T-helper 1 cell treated with Interleukin-12 subunit alpha and Interleukin-12 subunit beta and Interleukin-4 antibody, amounts not matched to agents 30 ng/mL and 1 ng/mL, for 36 hours (primary cell): ENCODE measurements around the gene CCDC90B. TPM values are rescaled to one million over a fixed set of nuclear protein-coding genes. Genes with fewer than 3 reads are reported as not detected.
"Not testable (repeated sequence)": the region's sequence is repeated elsewhere in the genome, so short reads cannot be mapped to it uniquely, and the experiment has no call there.

Source experiments
- intact Hi-C: fragments of 100-400 bp; cut with micrococcal nuclease; formaldehyde crosslinking; loops from one replicate; pipeline ENCODE4 v1.15.1; 2024
- total RNA-seq: library from RNA; stranded (reverse); gene quantifications from 2 replicates; pipeline ENCODE4 v1.2.3, GENCODE V29; 2022

Gene CCDC90B
- total RNA-seq, 1 donor from 2014 or later: 29.1 TPM

DNA sequence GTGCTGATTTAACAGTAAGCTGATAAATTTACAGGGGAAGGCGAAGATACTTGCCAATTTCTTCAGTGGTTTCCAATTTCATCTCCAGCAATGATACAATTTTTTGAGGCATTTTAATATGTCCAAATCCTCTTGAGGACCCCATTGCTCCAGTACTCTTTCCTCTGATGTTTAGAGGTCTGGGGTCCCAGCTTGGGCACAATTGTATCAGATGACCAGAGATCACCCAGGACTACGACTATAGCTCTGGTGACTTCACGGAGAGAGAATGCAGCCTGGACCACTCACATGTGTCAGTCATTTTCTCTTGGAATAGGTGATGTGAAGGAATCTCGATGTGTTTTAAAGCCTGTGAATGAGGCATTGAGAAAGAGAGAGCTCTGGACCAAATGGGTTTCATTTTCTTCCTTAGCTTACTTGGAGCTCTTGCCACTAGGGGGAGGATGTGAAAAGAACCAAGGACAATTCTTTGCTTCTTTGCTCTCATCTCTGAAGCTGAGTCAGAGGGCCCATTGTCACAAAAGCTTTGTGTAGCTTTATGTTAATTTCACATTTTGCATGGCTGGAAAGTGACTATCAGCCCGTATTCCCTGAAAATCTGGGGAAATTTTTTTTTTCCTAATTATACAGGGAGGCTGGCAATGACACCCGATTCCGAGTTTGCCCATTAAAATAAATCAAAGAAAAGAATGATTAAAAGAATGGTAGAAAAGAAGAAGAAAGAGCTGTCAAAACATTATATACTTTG, 6.7 kb upstream of the CCDC90B start:
- intact Hi-C loops: loop anchor here (1.0 kb wide), 3 partner anchors 431 to 527 kb away; no protein-coding TSS in a partner anchor

DNA sequence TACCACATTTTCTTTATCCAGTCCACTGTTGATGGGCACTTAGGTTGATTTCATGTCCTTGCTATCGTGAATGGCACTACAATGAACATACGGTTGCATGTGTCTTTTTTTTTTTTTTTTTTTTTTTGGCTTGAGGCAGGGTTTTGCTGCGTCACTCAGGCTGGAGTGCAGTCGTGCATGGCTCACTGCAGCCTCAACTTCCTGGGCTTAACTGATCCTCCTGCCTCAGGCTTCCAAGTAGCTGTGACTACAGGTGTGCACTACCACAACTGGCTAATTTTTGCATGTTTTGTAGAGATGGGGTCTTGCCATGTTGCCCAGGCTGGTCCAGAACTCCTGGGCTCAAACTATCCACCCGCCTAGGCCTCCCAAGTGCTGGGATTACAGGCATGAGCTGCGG, 1.5 kb upstream of the CCDC90B start:
- intact Hi-C loops: loop anchor here (2.0 kb wide), 1 partner anchor 171 kb away; no protein-coding TSS in a partner anchor

DNA sequence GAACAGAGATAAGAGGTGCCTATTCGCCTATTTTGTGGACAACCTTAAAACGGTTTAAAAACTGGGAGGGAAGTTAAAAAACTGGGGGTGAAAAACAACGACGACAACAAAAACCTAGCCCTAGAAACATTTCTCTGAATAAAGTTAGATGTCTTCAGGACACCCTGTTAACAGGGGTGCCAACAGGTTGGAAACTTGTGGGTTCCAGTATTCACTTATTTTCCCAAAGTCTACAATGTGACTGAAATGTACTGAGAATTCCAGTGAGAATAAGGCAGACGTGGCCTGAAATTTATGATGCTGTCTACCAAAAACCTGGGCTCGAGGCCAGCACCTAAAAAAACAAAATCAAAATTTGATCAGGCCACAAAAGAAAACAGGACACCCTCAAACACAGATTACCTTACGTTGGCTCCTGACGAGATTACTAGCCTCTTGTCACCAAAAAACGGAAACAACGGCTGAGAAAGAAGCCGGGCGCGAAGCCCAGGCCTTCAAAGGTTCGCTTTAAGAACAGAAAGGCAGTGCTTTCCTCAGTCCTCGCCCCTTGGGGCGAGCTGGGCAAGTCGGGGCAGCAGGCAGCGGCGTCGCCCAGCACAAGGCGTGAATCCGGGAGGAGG, 906 bp downstream of the CCDC90B start:
- intact Hi-C loops: loop anchor here (1.0 kb wide), 2 partner anchors 35 to 123 kb away; no protein-coding TSS in a partner anchor

DNA sequence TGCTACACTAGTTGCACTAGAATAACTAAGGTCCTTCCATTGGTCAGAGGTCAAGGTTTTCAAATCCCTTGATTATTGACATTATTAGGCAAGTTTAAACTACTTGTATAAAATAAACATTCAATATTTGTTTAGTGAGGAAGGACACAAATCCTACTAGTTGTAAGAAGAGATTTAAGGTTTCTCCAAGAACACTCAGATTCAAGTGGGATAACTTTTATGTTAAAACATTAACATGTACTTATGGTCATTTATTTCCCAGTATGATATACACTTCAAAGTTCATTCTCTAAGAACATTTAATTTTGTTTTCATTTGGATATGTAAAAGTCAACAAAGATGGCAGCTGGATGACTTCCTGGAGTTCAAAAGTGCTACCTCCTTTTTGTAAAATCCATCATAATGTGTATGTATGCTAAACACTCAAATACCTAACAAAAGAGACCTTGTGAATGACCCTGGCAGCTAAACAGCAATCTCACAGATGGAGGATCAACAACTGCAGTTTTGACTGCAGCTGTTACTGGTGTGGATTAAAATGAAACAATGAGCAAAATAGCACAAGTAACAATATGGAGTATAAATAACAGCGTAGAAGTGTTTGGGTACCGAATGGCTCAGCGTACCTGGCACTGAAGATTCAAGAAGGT, 1.5 kb downstream of the CCDC90B start:
- intact Hi-C loops: loop anchor here (1.0 kb wide), 2 partner anchors 34 to 122 kb away; no protein-coding TSS in a partner anchor

DNA sequence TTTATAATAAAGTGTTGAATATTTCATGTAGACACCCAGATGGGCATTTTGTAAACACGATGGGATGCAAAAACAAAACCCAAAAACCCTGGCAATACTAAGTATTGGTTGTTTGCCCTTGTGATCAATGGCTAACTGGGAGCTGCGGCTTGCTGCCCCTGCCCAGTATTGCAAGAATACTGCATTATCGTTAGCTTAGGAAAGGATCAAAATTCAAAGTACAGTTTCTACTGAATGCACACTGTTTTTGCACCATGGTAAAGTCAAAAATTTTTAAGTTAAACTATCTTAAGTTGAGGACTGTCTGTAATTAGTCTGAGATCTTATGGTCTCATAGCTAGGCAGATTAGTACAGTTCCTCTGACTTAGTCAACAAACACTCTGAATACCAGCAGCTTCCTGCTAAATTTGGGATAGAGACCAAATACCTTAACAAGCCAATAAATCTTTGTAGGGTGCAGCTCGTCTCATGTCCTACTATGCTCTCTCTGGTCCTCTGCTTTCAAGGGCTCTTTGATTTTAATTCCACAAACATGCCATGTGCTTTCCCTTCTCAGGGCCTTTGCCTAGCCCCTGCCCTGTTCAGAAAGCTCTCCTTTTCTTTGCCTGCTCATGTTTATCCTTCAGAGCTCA, 4.0 kb downstream of the CCDC90B start:
- intact Hi-C loops: no loop called here

DNA sequence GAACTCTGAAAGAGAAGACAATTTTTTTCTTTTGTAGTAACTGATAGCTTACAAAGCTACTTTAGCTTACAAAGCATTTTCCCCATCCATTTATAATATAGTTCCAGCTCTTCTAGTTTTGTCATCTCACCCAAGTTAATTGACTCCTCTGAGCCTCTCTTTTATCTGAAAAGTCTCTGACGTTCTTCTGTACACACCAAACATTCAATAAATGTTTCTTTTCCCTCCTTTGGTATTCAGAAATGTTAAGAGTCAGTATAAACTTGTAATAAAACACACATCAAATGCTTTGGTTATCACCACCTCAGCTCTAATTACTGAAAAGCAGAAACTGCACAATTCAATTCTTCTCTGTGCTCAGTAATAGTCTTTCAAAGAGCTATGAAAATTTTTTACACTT, 5.9 kb downstream of the CCDC90B start:
- intact Hi-C loops: no loop called here

DNA sequence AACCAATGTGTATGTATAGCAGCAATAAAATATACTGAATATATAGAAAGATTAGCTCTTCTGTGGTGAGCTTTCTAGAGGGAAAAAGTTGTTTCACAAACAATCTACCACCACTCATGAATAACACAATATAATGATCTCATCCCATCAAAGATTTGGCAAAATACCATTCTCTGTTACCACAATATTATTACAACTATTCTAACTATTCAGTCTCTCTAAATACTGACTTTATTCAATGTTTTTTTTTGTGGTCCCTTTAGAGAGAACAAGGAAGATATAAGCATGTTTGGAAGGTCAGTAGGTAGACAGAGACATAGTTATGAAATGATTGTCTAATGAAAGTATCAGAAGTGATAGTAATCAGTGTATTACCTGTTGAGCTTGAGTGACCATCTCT, 7.8 kb downstream of the CCDC90B start:
- intact Hi-C loops: no loop called here

DNA sequence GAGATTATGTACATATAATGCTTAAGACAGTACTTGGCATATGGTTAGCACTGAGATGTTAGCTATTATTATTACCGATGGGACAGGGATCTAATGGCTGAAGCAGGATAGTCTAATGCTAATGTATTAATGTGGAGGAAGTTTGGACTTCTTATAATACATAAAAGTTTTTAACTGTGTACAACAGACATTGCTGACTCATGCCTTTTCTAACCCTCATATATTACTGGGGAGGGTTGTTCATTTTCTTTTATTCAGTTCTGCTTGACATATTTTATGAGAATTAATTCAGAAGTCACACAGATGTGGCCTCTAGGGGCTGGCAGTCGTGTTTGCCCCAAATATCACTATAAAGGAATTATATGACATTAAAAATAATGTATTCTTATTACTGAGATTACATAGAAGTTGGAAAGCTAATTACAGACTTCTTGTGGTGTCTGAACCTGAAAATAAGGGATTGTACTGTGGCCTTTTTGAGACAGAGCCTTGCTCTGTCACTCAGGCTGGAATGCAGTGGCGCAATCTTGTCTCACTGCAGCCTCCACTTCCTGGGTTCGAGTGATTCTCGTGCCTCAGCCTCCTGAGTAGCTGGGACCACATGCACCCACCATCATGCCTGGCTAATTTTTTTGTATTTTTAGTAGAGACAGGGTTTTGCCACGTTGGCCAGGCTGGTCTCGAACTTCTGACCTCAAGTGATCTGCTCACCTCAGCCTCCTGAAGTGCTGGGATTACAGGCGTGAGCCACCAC, 10.1 kb downstream of the CCDC90B start:
- intact Hi-C loops: no loop called here

DNA sequence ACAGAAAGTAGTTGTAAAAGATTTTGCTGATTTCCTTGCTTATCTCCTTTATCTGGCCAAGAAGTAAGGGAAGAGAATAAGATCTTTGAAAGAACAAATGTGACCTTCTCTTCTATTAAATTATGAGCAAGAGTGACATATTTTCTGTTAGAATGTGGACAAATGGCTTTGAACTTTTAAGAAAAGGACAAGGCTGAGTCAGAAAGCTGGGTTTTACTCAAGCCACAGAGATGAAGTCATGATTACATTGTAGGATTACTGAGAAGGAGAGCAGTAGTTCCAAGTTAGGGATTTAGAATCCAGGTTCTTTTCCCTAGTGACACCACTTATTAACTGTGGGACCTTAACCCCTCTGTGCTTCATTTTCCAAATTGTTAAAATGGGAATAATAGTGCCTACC, 13.5 kb downstream of the CCDC90B start:
- intact Hi-C loops: no loop called here

DNA sequence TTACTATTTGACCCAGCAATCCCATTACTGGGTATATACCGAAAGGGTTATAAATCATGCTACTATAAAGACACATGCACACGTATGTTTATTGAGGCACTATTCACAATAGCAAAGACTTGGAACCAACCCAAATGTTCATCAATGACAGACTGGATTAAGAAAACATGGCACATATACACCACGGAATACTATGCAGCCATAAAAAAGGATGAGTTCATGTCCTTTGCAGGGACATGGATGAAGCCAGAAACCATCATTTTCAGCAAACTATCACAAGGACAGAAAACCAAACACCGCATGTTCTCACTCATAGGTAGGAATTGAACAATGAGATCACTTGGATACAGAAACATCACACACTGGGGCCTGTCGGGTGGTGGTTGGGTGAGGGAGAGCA, 14.4 kb downstream of the CCDC90B start:
- intact Hi-C loops: loop anchor here (2.0 kb wide), 1 partner anchor 21 kb away; no protein-coding TSS in a partner anchor

DNA sequence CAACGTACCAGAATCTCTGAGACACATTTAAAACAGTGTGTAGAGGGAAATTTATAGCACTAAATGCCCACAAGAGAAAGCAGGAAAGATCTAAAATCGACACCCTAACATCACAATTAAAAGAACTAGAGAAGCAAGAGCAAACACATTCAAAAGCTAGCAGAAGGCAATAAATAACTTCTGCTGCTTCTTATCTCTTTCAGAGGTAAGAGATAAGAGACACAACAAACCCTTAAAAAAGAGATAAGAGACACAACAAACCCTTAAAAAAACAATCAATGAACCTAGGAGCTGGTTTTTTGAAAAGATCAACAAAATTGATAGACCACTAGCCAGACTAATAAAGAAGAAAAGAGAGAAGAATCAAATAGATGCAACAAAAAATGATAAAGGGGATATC, 17.1 kb downstream of the CCDC90B start:
- intact Hi-C loops: not testable (repeated sequence)

DNA sequence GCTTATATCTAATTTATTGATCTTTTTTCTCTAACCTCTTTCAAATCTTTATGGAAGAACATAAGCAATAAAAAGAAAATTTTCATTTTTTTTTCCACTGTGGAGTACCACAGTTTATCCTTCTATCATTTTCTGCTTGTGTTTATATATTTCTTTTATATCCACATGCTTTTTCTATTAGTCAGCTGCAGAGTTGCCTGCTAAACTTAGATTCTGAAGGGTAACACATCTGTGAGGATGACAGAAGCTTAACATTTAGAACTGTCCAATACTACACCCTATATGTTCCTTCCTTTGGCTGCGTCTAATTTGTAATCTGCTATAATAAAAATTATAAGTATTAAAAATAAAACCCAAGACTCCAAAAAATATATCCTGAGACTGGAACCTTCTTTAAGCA, 20.8 kb downstream of the CCDC90B start:
- intact Hi-C loops: no loop called here

DNA sequence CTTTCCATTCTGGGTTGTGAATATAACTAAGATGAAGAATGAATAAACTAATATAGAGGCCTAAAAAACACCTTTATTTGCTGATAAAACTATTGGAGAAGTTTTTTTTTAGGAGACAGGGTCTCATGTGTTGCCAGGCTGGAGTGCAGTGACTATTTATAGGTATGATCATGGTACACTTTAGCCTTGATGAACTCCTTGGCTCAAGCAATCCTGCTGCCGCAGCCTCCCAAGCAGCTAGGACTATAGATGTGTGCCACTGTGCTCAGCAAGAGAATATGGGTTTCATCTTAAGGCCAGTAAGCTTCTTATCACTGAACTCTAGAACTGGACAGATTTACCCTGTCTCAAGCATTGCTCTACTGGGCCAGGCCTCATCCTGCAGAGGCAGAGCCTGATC, 26.6 kb downstream of the CCDC90B start:
- intact Hi-C loops: no loop called here

DNA sequence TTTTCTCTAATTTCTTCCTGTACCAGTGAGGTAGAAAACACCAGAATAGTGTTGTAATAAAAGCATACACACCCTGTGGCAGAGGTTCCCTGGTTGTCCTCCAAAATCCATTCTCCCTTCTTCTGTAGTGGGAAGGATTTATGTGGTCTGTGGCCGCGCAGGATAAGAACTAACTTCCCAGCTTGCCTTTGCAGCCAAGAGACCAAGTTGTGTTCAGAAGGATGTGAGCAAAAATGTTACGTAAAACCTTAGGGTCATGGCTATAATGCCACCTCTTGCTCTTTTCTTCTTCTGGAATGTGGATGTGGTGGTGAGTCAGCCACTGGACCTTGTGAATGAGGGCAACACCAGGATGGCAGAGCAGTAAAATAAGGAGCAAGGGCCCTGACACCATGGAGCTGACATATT, 28.4 kb downstream of the CCDC90B start:
- intact Hi-C loops: no loop called here

DNA sequence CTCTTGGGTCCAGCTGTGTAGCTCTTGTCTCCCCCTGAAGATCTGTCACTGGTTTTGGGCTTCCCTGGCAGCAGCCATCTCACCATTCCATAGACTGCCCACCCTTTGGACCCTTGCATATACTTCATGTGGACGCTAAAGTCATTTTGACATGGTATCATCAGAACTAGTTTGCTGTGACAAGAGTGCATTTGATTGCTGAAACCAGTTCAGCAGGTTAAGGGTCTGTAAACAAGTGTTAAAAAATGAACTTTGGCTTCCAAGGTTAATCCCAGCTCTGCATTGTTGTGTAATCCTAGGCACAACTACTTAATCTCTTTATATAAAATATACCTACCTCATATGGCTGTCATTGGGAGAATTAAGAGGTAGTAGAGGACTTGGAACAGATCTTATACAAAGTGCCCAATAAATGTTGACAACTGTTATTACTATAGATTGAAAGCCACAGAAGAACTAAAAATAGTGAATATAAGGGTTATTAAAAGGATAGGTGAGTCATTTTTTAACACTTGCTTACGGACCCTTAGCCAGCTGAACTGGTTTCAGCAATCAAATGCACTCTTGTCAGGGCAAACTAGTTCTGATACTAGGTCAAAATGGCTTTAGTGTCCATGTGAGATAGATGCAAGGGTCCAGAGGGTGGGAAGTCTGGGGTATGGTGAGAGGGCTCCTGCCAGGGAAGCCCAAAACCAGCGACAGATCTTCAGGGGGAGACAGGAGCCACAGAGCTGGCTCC, 29.4 kb downstream of the CCDC90B start:
- intact Hi-C loops: no loop called here

DNA sequence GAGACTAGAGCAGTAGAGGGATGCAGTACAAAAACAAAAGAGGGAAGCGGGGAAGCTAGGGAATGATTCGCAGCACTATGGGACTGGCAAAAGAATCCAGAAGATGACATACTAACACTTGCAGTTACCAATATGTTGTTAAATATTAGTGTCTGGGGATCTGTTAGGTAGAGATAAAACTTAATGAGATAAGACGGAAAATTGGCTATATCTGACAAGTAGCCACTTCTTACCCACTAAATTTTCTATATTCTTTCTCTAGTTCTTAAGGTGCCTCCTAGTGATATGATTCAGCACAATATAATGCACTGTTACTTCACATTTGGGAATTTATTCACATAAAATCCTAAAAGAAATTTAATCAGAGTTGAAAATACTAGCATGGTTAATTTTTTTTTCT, 30.8 kb downstream of the CCDC90B start:
- intact Hi-C loops: no loop called here

DNA sequence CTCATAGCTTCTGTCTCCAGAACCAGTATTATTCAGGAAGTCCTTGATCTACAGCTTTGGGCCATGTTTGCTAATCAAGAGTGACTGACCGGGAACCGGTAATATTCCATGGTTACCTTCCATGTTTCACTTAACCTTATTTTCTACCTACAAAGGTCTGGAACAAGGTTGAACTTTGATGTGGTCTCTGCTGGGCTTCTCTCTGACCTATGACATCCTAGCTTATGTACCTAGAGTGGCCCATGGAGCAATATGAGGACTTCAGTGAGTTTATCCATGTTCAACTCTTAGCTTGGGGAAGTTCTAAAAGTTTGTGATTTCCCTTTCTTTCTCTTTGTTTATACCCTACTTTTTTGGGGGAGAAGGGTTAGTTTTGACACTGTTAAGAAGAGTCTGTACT, 33.2 kb downstream of the CCDC90B start:
- intact Hi-C loops: no loop called here

DNA sequence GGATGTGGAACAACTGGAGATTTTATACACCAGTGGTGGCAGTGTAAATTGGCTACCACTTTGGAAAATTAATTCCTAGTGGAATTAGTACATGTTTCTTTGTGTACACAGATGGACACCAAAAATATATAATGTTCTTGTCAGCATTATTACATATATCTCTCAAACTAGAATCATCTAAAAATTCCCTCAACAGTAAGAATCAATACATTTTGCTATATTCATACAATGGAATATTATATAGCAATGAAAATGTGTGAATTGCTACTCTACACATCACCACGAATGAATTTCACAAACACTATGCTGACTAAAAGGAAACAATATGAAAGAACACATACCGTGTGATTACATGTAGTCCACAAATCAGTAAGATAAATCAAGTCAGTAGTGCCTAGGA, 33.9 kb downstream of the CCDC90B start:
- intact Hi-C loops: no loop called here

DNA sequence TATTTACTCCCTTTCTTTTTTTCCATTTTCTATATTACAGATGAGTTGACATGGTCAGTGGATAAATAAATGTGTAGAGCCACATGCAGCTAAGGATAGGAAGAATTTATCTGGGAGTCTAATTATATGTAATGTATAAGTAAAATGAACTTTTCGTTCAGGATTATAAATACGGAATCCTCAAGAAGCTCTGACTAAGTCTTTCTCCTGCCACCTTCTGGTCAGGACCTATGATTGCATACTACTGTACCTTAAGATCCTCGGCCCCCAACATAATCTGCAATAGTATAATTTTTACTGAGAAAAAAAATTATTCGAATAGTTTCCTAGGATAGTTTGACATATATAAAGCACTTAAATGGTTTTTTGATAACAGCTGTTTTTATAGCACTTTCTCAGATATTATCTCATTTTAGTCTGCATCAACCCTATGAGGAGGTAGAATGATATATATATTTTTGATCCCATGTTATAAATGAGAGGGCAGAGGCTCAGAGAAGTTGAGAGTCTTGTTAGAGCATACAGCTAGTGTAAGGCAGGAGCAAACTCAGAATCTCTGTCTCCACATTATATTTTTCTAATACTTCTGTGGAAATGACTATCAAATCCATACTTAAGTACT, 36.1 kb downstream of the CCDC90B start:
- intact Hi-C loops: loop anchor here (1.0 to 2.0 kb wide), 7 partner anchors 21 to 532 kb away; no protein-coding TSS in a partner anchor

DNA sequence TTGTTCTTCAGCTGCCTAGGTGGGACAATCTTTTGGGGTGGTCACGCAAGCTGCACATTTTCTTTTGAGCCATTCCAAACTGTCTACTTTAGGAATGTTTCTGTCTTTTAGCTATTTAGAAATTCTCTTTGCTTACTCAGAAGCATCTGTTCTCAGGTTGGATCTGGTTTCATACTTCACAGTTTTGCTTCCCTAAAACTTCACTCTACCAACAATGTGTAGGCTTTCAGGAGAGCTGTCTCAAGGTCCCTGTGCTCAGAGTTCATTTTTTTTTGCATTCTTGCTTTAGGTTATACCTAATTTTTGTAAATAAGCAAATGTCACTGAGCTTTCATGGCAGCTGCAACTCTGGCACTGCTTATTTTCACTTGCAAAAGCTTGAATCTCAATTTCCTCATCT, 36.7 kb downstream of the CCDC90B start:
- intact Hi-C loops: no loop called here
